Thyroid gland (tissue), 4 donors: Measurements from ENCODE around the gene PBX1.

Source experiments
- POLR2A ChIP-seq, 2 donors: fragments of 450-650 bp; IDR thresholded peaks; one replicate each; pipeline ENCODE4 v1.6.1; 2017; ENCODE audit warnings: antibody characterized with exemption in 2 of 2, mild to moderate bottlenecking in 2 of 2, moderate library complexity in 1 of 2
- TF ChIP-seq, protein P1 (sequence below), 6 experiments: fragments of 200-600 bp in 3 of 6; fragments of 450-650 bp in 3 of 6; sonication (generic) in 3 of 6; IDR thresholded peaks; one replicate each; pipeline ENCODE4 v1.5.1; 2016 to 2019; ENCODE audit warnings: antibody characterized with exemption in 6 of 6, mild to moderate bottlenecking in 2 of 6, inconsistent platforms in 1 of 6, moderate library complexity in 1 of 6

DNA sequence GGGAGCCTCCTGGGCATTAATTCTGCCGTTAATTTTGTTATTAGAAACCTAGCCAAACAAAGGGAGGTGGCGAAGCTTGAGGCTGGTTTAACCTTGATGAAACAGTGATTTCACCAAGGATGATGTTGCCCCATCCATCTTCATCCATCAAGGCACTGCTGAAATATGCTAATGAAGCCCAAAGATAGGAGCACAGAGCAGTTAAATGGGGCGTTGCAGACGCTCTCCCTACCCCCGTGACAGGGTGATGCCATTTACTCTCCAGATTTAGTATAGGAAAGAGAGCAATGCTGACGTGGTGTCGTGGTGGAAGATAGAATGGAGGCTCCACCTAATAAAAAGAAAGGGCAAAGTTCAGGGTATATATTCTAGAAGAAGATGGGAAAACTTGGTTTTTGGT is 84.0 kb downstream of the PBX1 start:
- TF ChIP-seq, protein P1, sequence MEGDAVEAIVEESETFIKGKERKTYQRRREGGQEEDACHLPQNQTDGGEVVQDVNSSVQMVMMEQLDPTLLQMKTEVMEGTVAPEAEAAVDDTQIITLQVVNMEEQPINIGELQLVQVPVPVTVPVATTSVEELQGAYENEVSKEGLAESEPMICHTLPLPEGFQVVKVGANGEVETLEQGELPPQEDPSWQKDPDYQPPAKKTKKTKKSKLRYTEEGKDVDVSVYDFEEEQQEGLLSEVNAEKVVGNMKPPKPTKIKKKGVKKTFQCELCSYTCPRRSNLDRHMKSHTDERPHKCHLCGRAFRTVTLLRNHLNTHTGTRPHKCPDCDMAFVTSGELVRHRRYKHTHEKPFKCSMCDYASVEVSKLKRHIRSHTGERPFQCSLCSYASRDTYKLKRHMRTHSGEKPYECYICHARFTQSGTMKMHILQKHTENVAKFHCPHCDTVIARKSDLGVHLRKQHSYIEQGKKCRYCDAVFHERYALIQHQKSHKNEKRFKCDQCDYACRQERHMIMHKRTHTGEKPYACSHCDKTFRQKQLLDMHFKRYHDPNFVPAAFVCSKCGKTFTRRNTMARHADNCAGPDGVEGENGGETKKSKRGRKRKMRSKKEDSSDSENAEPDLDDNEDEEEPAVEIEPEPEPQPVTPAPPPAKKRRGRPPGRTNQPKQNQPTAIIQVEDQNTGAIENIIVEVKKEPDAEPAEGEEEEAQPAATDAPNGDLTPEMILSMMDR (IDR thresholded peaks at IDR 0.05), result no peak
- TF ChIP-seq POLR2A (IDR thresholded peaks at IDR 0.05), result no peak
